HL-60/S4 treated with phorbol 12-myristate 13-acetate at 8.2 ng/mL for 4 days and 3 days (cell line): ENCODE results near the gene ATP2B3.

ENCODE experiments used
- in situ Hi-C: fragments of 300-500 bp; cut with MboI; formaldehyde crosslinking; loops from 2 replicates; pipeline ENCODE4 v1.15.0; 2022; ENCODE audit warnings: low sequenced_read_pairs

Gene ATP2B3

GRCh38 chrX:153517423-153517822 lies at the start of gene ATP2B3:
Gene ATP2B3 (plus strand): TSS chrX:153517642. CDS start chrX:153536248, 18,606 bp downstream.
- in situ Hi-C loops = no loop called here

DNA sequence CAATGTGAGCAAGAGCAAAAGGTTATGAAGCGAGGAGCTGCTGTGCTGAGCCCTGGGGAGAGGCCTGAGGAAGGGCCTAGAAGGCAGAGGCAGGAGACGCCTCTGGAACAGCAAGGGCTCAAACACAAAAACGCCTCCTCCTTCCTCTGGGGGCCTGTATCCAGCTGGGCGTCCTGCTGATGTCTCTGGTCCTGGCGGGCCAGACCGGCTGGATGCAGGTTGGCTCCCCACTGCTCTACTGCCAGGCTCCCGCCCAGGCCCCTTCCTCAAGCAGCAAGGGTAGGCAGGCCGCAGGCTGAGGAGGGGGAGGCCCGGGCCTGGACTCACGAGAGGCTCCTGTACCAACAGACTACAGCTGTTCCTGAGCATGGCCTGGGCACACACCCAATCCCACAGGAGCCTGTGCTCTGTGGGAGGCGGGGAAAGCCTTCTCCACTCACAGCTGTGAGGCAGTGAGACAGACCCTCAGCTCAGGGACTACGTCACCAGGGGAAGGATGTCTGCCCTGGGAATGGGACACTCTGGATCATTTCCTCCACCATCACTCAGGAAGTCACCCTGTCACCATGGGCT lies 49.3 kb upstream of the ATP2B3 start:
- in situ Hi-C loops = no loop called here

DNA sequence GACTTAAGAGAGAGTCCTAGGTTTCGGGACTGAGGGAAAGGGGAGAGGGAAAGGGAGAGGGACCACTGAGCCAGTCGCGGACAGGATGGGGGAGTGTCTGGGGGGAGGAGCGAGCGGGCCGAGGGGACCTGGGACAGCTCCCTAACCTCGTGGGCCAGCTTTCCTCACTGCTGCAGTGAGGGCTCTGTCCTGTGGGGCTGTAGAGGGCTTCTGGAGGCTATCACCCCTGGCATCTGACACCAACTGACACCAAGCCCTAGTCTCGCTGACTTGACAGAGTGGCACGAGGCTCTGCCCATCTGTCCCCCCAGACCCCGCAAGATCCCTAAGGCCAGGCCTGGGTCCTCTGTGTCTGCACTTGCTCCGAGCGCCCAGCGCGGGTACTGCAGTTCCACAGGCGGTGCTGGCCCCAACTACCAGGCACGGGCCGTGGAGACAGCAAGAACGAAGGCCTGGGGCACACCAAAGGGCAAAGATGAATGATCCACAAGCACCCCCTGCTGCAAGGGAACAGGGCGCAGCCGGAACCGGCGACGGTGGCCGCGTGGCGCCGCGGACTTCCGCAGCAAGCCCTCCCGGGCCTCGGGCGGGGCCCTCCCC lies 47.5 kb upstream of the ATP2B3 start:
- in situ Hi-C loops = no loop called here

DNA sequence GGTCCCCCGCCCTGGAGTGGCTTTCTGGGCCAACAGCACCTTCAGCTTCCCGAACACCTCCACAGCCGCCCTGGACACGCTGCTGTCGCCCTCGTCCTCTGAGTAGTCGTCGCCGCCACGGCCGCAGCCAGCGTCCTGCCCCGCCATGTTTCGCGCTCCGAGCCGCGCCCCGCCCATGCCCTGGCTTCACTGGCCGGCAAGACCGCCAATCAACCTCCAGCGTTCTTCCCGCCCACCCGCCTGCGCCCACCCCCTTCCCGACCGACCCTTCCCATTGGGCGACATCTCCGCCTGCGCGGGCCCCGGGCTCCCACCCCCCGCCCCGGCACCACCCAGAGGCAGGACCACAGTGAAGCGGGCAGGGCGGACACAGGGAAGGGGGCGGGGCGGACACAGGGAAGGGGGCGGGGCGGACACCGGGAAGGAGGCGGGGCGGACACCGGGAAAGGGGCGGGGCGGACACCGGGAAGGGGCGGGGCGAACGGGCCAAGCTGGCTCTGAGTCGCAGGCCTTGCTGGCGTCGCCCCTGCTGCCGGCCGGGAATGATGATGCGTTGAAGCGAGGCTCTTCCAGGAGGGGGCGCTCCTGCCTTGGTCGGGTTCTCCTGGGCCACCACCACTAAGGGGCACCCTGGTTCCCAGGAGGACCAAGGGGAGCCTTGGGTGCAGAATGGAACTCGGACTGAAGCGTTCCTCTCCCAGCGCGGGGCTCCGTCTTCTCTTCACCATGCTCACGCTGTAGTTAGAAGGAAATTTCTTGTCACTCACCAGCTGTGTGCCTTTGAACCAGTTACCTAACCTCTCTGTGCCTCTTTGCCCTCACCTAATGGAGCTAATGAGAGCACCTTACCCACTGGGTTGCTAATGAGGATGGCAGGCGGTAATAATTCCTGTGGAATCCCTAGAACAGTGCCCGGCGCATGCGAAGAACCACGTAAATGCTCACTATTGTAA lies 46.8 kb upstream of the ATP2B3 start, which contains the start of gene HAUS7:
Gene HAUS7 (minus strand): TSS at position 166 of the 953 bp plus-strand sequence. CDS start 19 bp downstream, at position 147.
- in situ Hi-C loops = no loop called here

GRCh38 chrX:153471663-153472280 lies 45.7 kb upstream of the ATP2B3 start:
- in situ Hi-C loops = no loop called here

GRCh38 chrX:153473126-153473525 lies 44.3 kb upstream of the ATP2B3 start:
- in situ Hi-C loops = no loop called here

GRCh38 chrX:153474266-153474665 lies 43.2 kb upstream of the ATP2B3 start:
- in situ Hi-C loops = no loop called here

DNA sequence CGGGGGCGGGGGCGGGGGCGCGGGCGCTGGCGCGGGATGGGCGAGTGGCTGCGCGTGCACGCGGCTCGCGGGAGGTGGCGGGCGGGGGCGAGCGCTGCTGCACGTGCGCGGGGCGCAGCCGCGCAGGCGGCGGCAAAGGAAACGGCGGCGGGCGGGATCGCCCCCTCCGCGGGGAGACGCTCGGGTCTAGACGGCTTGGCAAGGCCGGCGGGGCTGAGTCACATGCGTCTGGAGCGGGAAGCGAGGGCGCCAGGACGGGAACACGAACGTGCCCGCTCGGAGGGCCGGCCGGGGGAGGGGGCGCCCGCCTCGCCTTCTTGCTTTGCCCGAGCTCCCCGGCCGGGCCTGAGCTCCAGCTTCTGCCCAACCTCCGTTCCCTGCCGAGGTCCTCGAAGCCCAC lies 42.7 kb upstream of the ATP2B3 start:
- in situ Hi-C loops = loop anchor here (25.0 kb wide), 1 partner anchor 537 kb away; no protein-coding TSS in a partner anchor

- in situ Hi-C loops = loop anchor here (25.0 kb wide), 1 partner anchor 538 kb away; no protein-coding TSS in a partner anchor
Measured at GRCh38 chrX:153475271-153475670, 42.2 kb upstream of the ATP2B3 start.

- in situ Hi-C loops = loop anchor here (25.0 kb wide), 1 partner anchor 539 kb away; no protein-coding TSS in a partner anchor
Measured at GRCh38 chrX:153475751-153476281, 41.6 kb upstream of the ATP2B3 start.

GRCh38 chrX:153476666-153477363 lies 40.6 kb upstream of the ATP2B3 start:
- in situ Hi-C loops = loop anchor here (25.0 kb wide), 1 partner anchor 540 kb away; no protein-coding TSS in a partner anchor

GRCh38 chrX:153477364-153477857 lies 40.0 kb upstream of the ATP2B3 start:
- in situ Hi-C loops = loop anchor here (25.0 kb wide), 1 partner anchor 540 kb away; no protein-coding TSS in a partner anchor

DNA sequence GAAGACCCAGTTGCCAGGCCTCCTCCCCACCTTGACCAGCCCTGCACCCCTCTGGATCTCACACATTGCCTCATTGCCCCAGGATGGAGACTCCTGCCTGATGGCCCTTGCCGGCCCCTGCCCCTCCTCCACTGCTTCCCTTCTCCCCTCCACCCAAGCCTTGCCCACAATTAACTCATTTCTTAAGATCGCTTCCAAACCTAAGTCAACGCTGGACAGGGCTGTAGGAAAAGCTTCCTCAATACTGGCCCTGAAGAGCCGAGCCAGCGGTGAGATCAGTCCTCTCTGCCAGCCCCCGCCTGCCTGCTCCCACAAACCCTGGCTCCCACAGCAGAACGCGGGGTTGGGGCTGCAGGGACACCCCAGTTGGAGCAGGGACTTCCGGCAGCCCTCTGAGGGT lies 39.5 kb upstream of the ATP2B3 start:
- in situ Hi-C loops = loop anchor here (25.0 kb wide), 1 partner anchor 541 kb away; no protein-coding TSS in a partner anchor

GRCh38 chrX:153478746-153479145 lies 38.7 kb upstream of the ATP2B3 start:
- in situ Hi-C loops = loop anchor here (25.0 kb wide), 1 partner anchor 541 kb away; no protein-coding TSS in a partner anchor

DNA sequence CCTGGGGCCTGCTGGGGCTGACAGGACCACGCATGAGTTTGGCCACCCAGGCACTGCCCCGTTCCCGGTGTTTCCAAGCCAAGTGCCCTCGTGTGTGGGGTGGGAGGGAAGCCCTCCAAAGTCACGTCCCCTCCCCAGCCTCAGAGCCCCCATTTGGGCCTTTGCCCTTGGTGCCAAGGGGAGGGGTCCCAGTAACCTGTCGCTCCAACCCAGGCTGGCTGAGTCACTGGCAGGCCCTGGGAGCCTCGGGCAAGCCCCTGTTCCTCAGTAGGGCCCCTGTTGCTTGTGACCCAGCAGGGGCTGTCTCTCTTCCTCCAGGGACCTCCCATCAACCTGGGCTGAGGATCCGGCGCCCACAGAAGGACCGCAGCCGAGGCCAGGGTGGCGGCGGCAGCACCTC lies 36.4 kb upstream of the ATP2B3 start:
- in situ Hi-C loops = loop anchor here (25.0 kb wide), 1 partner anchor 544 kb away; no protein-coding TSS in a partner anchor

GRCh38 chrX:153482376-153483015 lies 34.9 kb upstream of the ATP2B3 start:
- in situ Hi-C loops = loop anchor here (25.0 kb wide), 1 partner anchor 545 kb away; no protein-coding TSS in a partner anchor

DNA sequence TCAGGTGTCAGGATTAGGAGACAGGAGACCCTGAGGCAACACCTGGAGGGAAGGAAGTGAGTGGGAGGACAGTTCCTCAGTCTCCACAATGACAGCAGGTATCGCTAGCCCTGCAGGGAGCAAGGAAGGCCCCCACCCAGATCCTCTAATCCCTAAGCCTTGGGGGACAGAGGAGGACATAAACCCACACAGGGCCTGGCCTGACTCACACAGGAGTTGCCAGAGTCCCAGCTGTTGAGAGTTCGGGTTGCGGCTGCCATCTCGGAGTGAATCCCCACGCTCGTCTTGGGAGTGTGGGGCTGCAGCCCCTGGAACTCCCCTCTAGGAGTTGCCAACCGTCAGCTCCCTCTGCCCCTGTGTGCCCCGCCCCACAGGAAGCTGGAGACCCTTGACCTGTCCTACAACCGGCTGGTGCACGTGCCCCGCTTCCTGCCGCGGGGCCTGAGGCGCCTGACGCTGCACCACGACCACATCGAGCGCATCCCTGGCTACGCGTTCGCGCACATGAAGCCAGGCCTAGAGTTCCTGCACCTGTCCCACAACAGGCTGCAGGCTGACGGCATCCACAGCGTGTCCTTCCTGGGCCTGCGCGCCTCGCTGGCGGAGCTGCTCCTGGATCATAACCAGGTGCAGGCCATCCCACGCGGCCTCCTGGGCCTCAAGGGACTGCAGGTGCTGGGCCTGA lies 31.9 kb upstream of the ATP2B3 start:
- in situ Hi-C loops = loop anchor here (25.0 kb wide), 1 partner anchor 548 kb away; no protein-coding TSS in a partner anchor

- in situ Hi-C loops = loop anchor here (25.0 kb wide), 1 partner anchor 549 kb away; no protein-coding TSS in a partner anchor
Measured at GRCh38 chrX:153486171-153486570, 31.3 kb upstream of the ATP2B3 start.
